ENCODE results near the gene KCNH2.

DNA sequence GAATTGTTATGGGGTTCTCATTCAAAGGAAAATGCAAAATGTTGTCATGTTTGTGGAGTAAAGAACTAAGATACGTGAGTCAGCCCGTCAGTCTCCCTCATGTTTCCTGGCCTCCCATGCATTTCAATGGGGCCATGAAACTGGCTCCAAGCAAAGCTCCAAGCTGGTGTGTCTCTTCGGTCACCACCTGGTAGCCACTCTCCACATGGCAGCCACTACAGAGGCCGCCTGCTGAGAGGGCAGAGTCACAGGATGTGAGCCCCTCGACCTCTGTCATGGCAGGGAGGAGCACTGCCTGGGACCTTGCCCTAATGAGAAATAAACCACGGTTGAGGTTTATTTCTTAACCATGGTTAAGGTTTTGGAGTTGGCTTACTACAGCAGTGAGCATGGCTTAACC, 63.2 kb downstream of the KCNH2 start:
- TF ChIP-seq, protein P1, sequence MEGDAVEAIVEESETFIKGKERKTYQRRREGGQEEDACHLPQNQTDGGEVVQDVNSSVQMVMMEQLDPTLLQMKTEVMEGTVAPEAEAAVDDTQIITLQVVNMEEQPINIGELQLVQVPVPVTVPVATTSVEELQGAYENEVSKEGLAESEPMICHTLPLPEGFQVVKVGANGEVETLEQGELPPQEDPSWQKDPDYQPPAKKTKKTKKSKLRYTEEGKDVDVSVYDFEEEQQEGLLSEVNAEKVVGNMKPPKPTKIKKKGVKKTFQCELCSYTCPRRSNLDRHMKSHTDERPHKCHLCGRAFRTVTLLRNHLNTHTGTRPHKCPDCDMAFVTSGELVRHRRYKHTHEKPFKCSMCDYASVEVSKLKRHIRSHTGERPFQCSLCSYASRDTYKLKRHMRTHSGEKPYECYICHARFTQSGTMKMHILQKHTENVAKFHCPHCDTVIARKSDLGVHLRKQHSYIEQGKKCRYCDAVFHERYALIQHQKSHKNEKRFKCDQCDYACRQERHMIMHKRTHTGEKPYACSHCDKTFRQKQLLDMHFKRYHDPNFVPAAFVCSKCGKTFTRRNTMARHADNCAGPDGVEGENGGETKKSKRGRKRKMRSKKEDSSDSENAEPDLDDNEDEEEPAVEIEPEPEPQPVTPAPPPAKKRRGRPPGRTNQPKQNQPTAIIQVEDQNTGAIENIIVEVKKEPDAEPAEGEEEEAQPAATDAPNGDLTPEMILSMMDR (IDR thresholded peaks at IDR 0.05), result no peak
- TF ChIP-seq POLR2A (IDR thresholded peaks at IDR 0.05), result no peak
